GM12891 (cell line): ENCODE data around the gene GCSAM.

Experiments used
- POLR2A ChIP-seq: IDR thresholded peaks from 2 replicates; pipeline ENCODE4 v1.6.1; 2011; ENCODE audit warnings: low read depth, low read length, control low read depth
- POLR2AphosphoS5 ChIP-seq: IDR thresholded peaks from 2 replicates; pipeline ENCODE4 v1.6.1; 2011; ENCODE audit warnings: low read depth, low read length, control low read depth
- SPI1 ChIP-seq: IDR thresholded peaks from 2 replicates; pipeline ENCODE4 v1.6.1; 2011; ENCODE audit warnings: low read depth, low read length, control low read depth
- TAF1 ChIP-seq: IDR thresholded peaks from 2 replicates; pipeline ENCODE4 v1.6.1; 2011; ENCODE audit warnings: low read depth, low read length, control low read depth

DNA sequence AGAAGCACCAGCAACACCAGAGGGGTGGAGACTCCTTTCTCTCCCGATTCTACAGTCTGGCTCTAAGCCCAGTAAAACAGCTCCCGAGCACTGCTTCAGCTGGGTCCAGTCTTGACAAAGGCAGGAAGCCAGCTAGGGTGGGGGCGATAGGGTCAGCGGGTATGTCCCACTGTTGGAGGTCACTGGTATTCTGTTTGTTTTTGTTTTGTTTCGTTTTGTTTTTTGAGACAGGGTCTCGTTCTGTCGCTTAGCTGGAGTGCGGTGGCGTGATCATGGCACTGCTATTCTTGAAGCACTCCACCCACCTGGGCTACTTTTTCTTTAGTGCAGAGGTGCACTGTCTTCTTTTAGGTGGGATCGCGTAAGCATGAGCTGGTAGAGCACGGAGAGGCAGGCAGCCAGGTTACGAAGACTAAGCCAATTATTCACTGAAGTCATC lies 16.3 kb downstream of the GCSAM start:
- TF ChIP-seq TAF1 (0 out of 2 replicates have a peak, but pooled peaks have one; percentile 24), POLR2AphosphoS5 (no peak), POLR2A (no peak), SPI1 (no peak)
